Gastrocnemius medialis (tissue), 4 donors: ENCODE measurements around the gene ITPKB. TPM values are rescaled to one million over a fixed set of nuclear protein-coding genes. Genes with fewer than 3 reads are reported as not detected.
A peak's percentile ranks its signal among the peaks of the same experiment; 100 is the strongest.
"Not testable (repeated sequence)": the region's sequence is repeated elsewhere in the genome, so short reads cannot be mapped to it uniquely, and the experiment has no call there.

ENCODE experiments used
- ATAC-seq, 2 donors: fragments of 150-250 bp; one replicate each; pipeline ENCODE4 v1.9.1; 2016
- DNase-seq, 2 donors: peaks; one replicate each; pipeline ENCODE4 v3.0.0-alpha.2; 2019
- H3K27ac ChIP-seq, 4 donors: fragments of 200-600 bp; sonication (generic); 1 replicate in 1 of 4; 2 replicates in 3 of 4; pipeline ENCODE4 v1.5.1; 2016 to 2018; ENCODE audit warnings: mild to moderate bottlenecking in 2 of 4, moderate library complexity in 1 of 4
- H3K27me3 ChIP-seq, 3 donors: fragments of 200-600 bp; sonication (generic) in 2 of 3; 1 replicate in 1 of 3; 2 replicates in 2 of 3; pipeline versions ENCODE4 v1.5.1 to v1.6.0; 2016 to 2019; ENCODE audit warnings: mild to moderate bottlenecking in 1 of 3, moderate library complexity in 1 of 3
- H3K36me3 ChIP-seq, 2 donors: fragments of 200-600 bp; sonication (generic) in 1 of 2; one replicate each; pipeline ENCODE4 v1.5.1; 2017 to 2018
- H3K4me1 ChIP-seq, 2 donors: fragments of 200-600 bp; sonication (generic) in 1 of 2; one replicate each; pipeline ENCODE4 v1.5.1; 2016 to 2017; ENCODE audit warnings: mild to moderate bottlenecking in 2 of 2
- H3K4me3 ChIP-seq, 4 donors: fragments of 200-600 bp; sonication (generic) in 3 of 4; 1 replicate in 1 of 4; 2 replicates in 3 of 4; pipeline ENCODE4 v1.5.1; 2016 to 2019; ENCODE audit warnings: mild to moderate bottlenecking in 2 of 4
- H3K9me3 ChIP-seq, 3 donors: fragments of 200-600 bp; sonication (generic) in 2 of 3; 1 replicate in 1 of 3; 2 replicates in 2 of 3; pipeline ENCODE4 v1.5.1; 2016 to 2019
- CTCF ChIP-seq, 5 experiments: fragments of 450-650 bp in 3 of 5; fragments of 200-600 bp in 2 of 5; sonication (generic) in 2 of 5; IDR thresholded peaks in 4 of 5; conservative IDR thresholded peaks in 1 of 5; 1 replicate in 4 of 5; 2 replicates in 1 of 5; pipeline ENCODE4 v1.5.1; 2016 to 2019; ENCODE audit warnings: antibody characterized with exemption in 5 of 5, mild to moderate bottlenecking in 3 of 5, moderate library complexity in 3 of 5
- POLR2A ChIP-seq, 2 donors: fragments of 450-650 bp; IDR thresholded peaks; one replicate each; pipeline ENCODE4 v1.6.1; 2017; ENCODE audit warnings: antibody characterized with exemption in 2 of 2, mild to moderate bottlenecking in 2 of 2, moderate library complexity in 2 of 2
- in situ Hi-C, 4 donors: fragments of 200-750 bp; cut with MboI; loops; one replicate each; pipeline versions ENCODE4 v1.15.0 to v1.8.0; 2017; ENCODE audit warnings: low sequenced_read_pairs in 4 of 4
- intact Hi-C: fragments of 100-400 bp; cut with DNase I; formaldehyde crosslinking; loops from one replicate; pipeline ENCODE4 v1.15.1; 2023; ENCODE audit warnings: low total_unique reads
- total RNA-seq, 4 donors: library from RNA; depleted of rRNA; stranded (reverse); fragments of >200 nt; gene quantifications; one replicate each; pipeline versions ENCODE4 v1.1.0 to v1.2.3, GENCODE V29; 2016

The ITPKB gene
- total RNA-seq, 4 donors from 2014 or later: 7.1 to 13.9 (median 7.8) TPM

GRCh38 chr1:226640321-226641136 lies 98.6 kb downstream of the ITPKB start:
- intact Hi-C loops (no loop called here), in situ Hi-C loops (loop anchor here in 1 of 4 donors (25.0 kb wide), 1 partner anchor 797 kb away; no protein-coding TSS in a partner anchor)
- Histone ChIP-seq H3K27me3 (no peaks in the 10 kb centered on the region), H3K9me3 (no peaks in the 10 kb centered on the region), H3K4me3 (no peak overlapping the region), H3K27ac (peak overlapping the region in 1 of 4 donors; percentile 44), H3K36me3 (peaks cover 0 to 7% of the 10 kb centered on the region in 2 donors), H3K4me1 (peaks cover 19 to 28% of the 10 kb centered on the region in 2 donors)
- TF ChIP-seq POLR2A (IDR thresholded peaks at IDR 0.05) (no peak), CTCF (IDR thresholded peaks at IDR 0.05 in 4 of 5, conservative IDR thresholded peaks at IDR 0.05 in 1 of 5) (no peak)
- no peak for DNase-seq
- ATAC-seq: no peak

- H3K9me3 ChIP-seq: no peaks in the 10 kb centered on the region
- H3K4me1 ChIP-seq: peaks cover 14 to 19% of the 10 kb centered on the region in 2 donors
- peak overlapping the region in 2 of 4 donors; percentile 26 to 70 for H3K27ac ChIP-seq
- ATAC-seq: no peak
- intact Hi-C loops (loop anchor here (5.0 kb wide), 1 partner anchor 98 kb away; the partner anchor contains the start of gene ITPKB), in situ Hi-C loops (loop anchor here in 1 of 4 donors (5.0 to 25.0 kb wide), 2 partner anchors 48 to 798 kb away; no protein-coding TSS in a partner anchor)
- TF ChIP-seq POLR2A (IDR thresholded peaks at IDR 0.05): no peak
- TF ChIP-seq CTCF (IDR thresholded peaks at IDR 0.05 in 4 of 5, conservative IDR thresholded peaks at IDR 0.05 in 1 of 5): no peak
- no peak for DNase-seq
- peaks cover 0 to 7% of the 10 kb centered on the region in 2 donors for H3K36me3 ChIP-seq
- no peak overlapping the region for H3K4me3 ChIP-seq
- H3K27me3 ChIP-seq: no peaks in the 10 kb centered on the region
Measured at GRCh38 chr1:226639631-226640061, 99.4 kb downstream of the ITPKB start.

- Histone ChIP-seq H3K27ac (peak overlapping the region; percentile 13 to 71 (median 48)), H3K4me1 (peaks cover 15 to 18% of the 10 kb centered on the region in 2 donors)
- not testable (repeated sequence) for H3K27me3 ChIP-seq, H3K36me3 ChIP-seq, ATAC-seq, H3K9me3 ChIP-seq, H3K4me3 ChIP-seq
- intact Hi-C loops (loop anchor here (5.0 kb wide), 1 partner anchor 98 kb away; the partner anchor contains the start of gene ITPKB), in situ Hi-C loops (loop anchor here in 1 of 4 donors (5.0 to 25.0 kb wide), 2 partner anchors 48 to 798 kb away; no protein-coding TSS in a partner anchor)
- DNase-seq: peak in 1 of 2 donors; percentile 5
Measured at GRCh38 chr1:226639206-226639605, 99.9 kb downstream of the ITPKB start.

GRCh38 chr1:226638608-226639007 lies 100.5 kb downstream of the ITPKB start:
- DNase-seq (peak in 1 of 2 donors; percentile 21), ATAC-seq (peak in 1 of 2 donors; percentile 31)
- Histone ChIP-seq H3K27ac (peak overlapping the region; percentile 59 to 71 (median 68)), H3K4me3 (no peak overlapping the region), H3K36me3 (peaks cover 0 to 7% of the 10 kb centered on the region in 2 donors), H3K9me3 (no peaks in the 10 kb centered on the region), H3K4me1 (peaks cover 21 to 23% of the 10 kb centered on the region in 2 donors), H3K27me3 (no peaks in the 10 kb centered on the region)
- TF ChIP-seq CTCF (IDR thresholded peaks at IDR 0.05 in 4 of 5, conservative IDR thresholded peaks at IDR 0.05 in 1 of 5) (no peak), POLR2A (IDR thresholded peaks at IDR 0.05) (no peak)
- in situ Hi-C loops (loop anchor here in 1 of 4 donors (5.0 to 25.0 kb wide), 2 partner anchors 49 to 799 kb away; no protein-coding TSS in a partner anchor), intact Hi-C loops (loop anchor here (5.0 kb wide), 1 partner anchor 99 kb away; the partner anchor contains the start of gene ITPKB)
